Heart right ventricle (tissue), 16 donors: ENCODE results near the gene C9orf50. TPM values are rescaled to one million over a fixed set of nuclear protein-coding genes. Genes with fewer than 3 reads are reported as not detected.

ENCODE experiments used
- ATAC-seq, 8 donors: fragments of 200-7000 bp; cut with Tn5 transposase; one replicate each; pipeline ENCODE4 v1.9.1; 2020; ENCODE audit warnings: mild to moderate bottlenecking in 8 of 8, moderate library complexity in 8 of 8, moderate number of reproducible peaks in 1 of 8
- DNase-seq, 2 donors: peaks; one replicate each; pipeline ENCODE4 v3.0.0-alpha.2; 2020
- H3K27ac ChIP-seq, 10 donors: fragments of 200-600 bp; sonication (generic) in 2 of 10; one replicate each; pipeline versions ENCODE4 v1.5.0 to v1.8.0; 2020 to 2022; ENCODE audit warnings: mild to moderate bottlenecking in 3 of 10
- H3K27me3 ChIP-seq, 7 donors: fragments of 200-600 bp; one replicate each; pipeline ENCODE4 v1.8.0; 2021 to 2022; ENCODE audit warnings: mild to moderate bottlenecking in 2 of 7
- H3K36me3 ChIP-seq, 9 donors: fragments of 200-600 bp; sonication (generic) in 1 of 9; one replicate each; pipeline versions ENCODE4 v1.5.0 to v1.8.0; 2020 to 2022; ENCODE audit warnings: mild to moderate bottlenecking in 2 of 9
- H3K4me1 ChIP-seq, 9 donors: fragments of 200-600 bp; sonication (generic) in 1 of 9; one replicate each; pipeline versions ENCODE4 v1.5.0 to v1.8.0; 2020 to 2022; ENCODE audit warnings: mild to moderate bottlenecking in 4 of 9
- H3K4me3 ChIP-seq, 10 donors: fragments of 200-600 bp; sonication (generic) in 2 of 10; one replicate each; pipeline versions ENCODE4 v1.5.0 to v1.8.0; 2020 to 2022; ENCODE audit warnings: mild to moderate bottlenecking in 7 of 10, moderate library complexity in 2 of 10
- H3K9me3 ChIP-seq, 11 donors: fragments of 200-600 bp in 10 of 11; sonication (generic) in 2 of 11; one replicate each; pipeline versions ENCODE4 v1.5.0 to v1.8.0; 2013 to 2022; ENCODE audit warnings: mild to moderate bottlenecking in 2 of 11, control low read depth in 1 of 11, moderate library complexity in 1 of 11
- CTCF ChIP-seq, 9 donors: fragments of 200-600 bp; sonication (generic) in 2 of 9; IDR thresholded peaks; one replicate each; pipeline versions ENCODE4 v1.5.0 to v1.8.0; 2021 to 2022; ENCODE audit warnings: antibody characterized with exemption in 9 of 9, mild to moderate bottlenecking in 5 of 9, moderate library complexity in 1 of 9
- WGBS, 2 donors: extraction: QIAGEN DNeasy Blood & Tissue Kit; methylation state at CpG; one replicate each; pipeline ENCODE4 v1.1.7; 2013; ENCODE audit warnings: inconsistent platforms in 1 of 2; 5-methylcytosine and 5-hydroxymethylcytosine counted together
- intact Hi-C, 10 donors: fragments of 100-400 bp; cut with DNase I; formaldehyde crosslinking; loops; one replicate each; pipeline versions ENCODE4 v1.11.1 to v1.14.2; 2022
- polyA plus RNA-seq, 2 donors: library from polyadenylated mRNA; stranded (reverse); fragments of 200-250 nt; gene quantifications; one replicate each; pipeline ENCODE4 v1.2.3, GENCODE V29; 2013
- total RNA-seq, 10 donors: library from RNA; stranded (reverse); fragmentation: NEBNext Ultra II Directional in 3 of 10; extraction: Animal tissue kit (Norgen Biotek cat#: 25700) in 3 of 10; gene quantifications; one replicate each; pipeline versions ENCODE4 v1.2.1 to v1.2.4, GENCODE V29; 2021 to 2023
- donor health status: Arrhythmogenic right ventricular cardiomyopathy.
- donor health status: ischemic (EF 13 %, LVEDD 7.1; RV severe dilation, severe dysfunction).
- donor health status: healthy with polysubstance abuse.
- donor health status: DM: no; HTN: yes; CAD: no.
- donor health status: DM: no; HTN: no; CAD: no.
- donor health status: ischemic (EF 25% LVEDD 6.9; RV normal size, moderate dysfunction).
- donor health status: ischemic (EF 25% LVEDD 5.7; RV mildly dilated, moderate dysfunction).
- donor health status: healthy.
- donor health status: DM: yes; HTN: yes; CAD: no.
- donor health status: Ischemic cardiomyopathy.
- donor health status: ischemic (EF 35%, LVEDD 5.7; RV mildly dilated, moderate dysfunction).
- donor health status: nonischemic (EF 11% LVEDD 7.7; RV severe dilation, severe dysfunction).
- donor health status: DM: yes; HTN: yes; CAD: no.
- donor health status: PGD.
- donor health status: ischemic (EF 29% LVEDD 5.4; RV normal size, mild dysfunction).
- donor health status: nonischemic (EF 23%, LVEDD 6.1; RV moderate dilation, normal function).

Gene C9orf50
- total and polyA plus RNA-seq, 12 donors = not detected

GRCh38 chr9:129604056-129604765 is 16.7 kb downstream of the C9orf50 start:
- H3K4me3 ChIP-seq = no peak overlapping the region

GRCh38 chr9:129602598-129603415 is 18.1 kb downstream of the C9orf50 start:
- no peaks in the 10 kb centered on the region for H3K36me3 ChIP-seq
- TF ChIP-seq CTCF (IDR thresholded peaks at IDR 0.05) = no peak
- intact Hi-C loops = loop anchor here in 4 of 10 donors (10.0 kb wide), 5 partner anchors 98 to 428 kb away; partner anchors contain the start of gene IER5L (in 1 of the 4)
- DNase-seq (no peak), ATAC-seq (no peak)
- H3K9me3 ChIP-seq = no peaks in the 10 kb centered on the region
- peaks cover 11 to 35% (median 18%) of the 10 kb centered on the region in 9 donors for H3K4me1 ChIP-seq
- H3K27me3 ChIP-seq = peaks cover 0 to 9% (median 3%) of the 10 kb centered on the region in 7 donors
- H3K27ac ChIP-seq = peak overlapping the region in 1 of 10 donors; percentile 14
- WGBS, 2 donors = 60 to 61% methylated on average over 10 of the region's 10 CpGs
- H3K4me3 ChIP-seq = no peak overlapping the region

More at GRCh38 chr9:129604056-129604765, 16.7 kb downstream of the C9orf50 start:
- H3K36me3 ChIP-seq = no peaks in the 10 kb centered on the region
- no peak for DNase-seq
- ATAC-seq = no peak
- no peak for TF ChIP-seq CTCF (IDR thresholded peaks at IDR 0.05)
- WGBS, 2 donors = 84 to 87% methylated on average over 12 of the region's 12 CpGs
- no peaks in the 10 kb centered on the region for H3K9me3 ChIP-seq
- no peaks in the 10 kb centered on the region for H3K27me3 ChIP-seq
- no peak overlapping the region for H3K27ac ChIP-seq
- intact Hi-C loops = loop anchor here in 4 of 10 donors (10.0 kb wide), 5 partner anchors 99 to 429 kb away; partner anchors contain the start of gene IER5L (in 1 of the 4)
- H3K4me1 ChIP-seq = peaks cover 19 to 44% (median 29%) of the 10 kb centered on the region in 9 donors

- Histone ChIP-seq H3K27ac (no peak overlapping the region), H3K4me1 (peaks cover 10 to 37% (median 20%) of the 10 kb centered on the region in 9 donors), H3K36me3 (no peaks in the 10 kb centered on the region), H3K4me3 (no peak overlapping the region), H3K27me3 (peaks cover 0 to 24% (median 9%) of the 10 kb centered on the region in 7 donors), H3K9me3 (no peaks in the 10 kb centered on the region)
- TF ChIP-seq CTCF (IDR thresholded peaks at IDR 0.05) = no peak
- DNase-seq = no peak
- intact Hi-C loops = loop anchor here in 4 of 10 donors (10.0 kb wide), 5 partner anchors 96 to 426 kb away; partner anchors contain the start of gene IER5L (in 1 of the 4)
- no peak for ATAC-seq
- 84 to 86% methylated on average over 9 of the region's 9 CpGs for WGBS, 2 donors
Measured at GRCh38 chr9:129601082-129601674, 19.7 kb downstream of the C9orf50 start.
